GM21529 (cell line): ENCODE data around the gene PDGFD.

ENCODE experiments used
- ATAC-seq: cut with Tn5 transposase; IDR thresholded peaks from one replicate; pipeline ENCODE4 v1.9.1; 2021; ENCODE audit not compliant: unreplicated experiment

The PDGFD gene

DNA sequence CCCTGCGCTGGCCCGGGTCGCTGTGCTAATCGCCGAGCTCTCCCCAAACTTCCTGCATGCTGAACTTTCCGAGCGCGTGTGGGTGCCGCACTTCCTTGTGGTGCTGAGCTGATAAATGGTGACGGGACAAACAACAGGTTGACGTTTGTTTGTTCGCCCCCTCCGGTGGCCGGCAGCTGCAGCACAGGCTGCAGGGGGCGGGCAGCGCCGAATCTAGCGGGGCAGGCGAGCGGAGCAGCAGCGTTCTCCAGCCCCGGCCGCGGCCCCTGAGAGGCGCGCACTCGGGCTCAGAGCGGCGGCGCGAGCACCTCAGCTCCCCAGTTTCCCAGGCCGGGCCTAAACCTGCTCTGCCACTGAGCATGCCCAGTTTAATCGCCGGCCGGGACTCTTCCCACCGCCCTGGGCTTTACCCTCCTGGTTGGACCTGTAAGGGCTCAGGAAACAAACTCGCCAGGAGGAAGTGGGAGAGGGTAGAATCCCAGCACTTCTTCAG is at the start of gene PDGFD:
Gene PDGFD (minus strand): TSS at position 120 of the 493 bp plus-strand sequence.
- ATAC-seq, result peak; percentile 92

DNA sequence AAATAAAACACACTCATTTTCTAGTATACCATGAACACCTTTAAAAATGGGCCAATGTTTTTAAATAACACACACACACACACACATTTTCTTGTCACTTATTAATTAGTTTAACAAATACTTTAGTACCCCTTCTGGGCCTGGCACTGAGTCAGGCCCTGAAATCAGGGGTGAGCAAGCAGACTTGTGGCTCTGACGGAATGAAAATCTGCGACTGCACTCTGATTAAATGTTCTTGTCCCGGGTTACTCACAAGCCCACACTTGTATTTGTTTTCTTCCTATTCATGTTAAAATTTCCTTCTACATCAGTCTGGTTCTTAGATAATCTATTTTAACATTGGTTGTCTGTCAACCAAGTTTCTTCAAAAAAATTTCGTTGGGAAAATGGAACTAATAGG is 43.0 kb upstream of the PDGFD start:
- no peak for ATAC-seq

DNA sequence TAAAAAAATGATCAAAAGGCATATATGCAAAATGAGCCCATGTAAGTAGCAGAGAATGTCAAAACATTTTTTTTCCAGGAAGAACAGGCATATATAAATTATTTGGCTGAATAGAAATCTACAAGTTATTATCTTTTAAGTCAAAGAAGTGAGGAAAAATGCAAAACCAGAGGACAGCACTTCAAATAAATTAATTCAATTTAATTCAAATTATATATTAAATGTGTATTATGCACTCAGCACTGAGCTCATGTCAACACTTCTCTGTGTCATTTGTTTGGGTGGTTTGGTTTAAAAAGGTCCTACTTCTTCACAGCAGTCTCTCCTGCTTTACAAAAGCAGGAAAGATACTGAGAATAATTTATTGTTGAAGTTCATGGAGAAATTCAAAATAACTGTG is 41.9 kb upstream of the PDGFD start:
- no peak for ATAC-seq

DNA sequence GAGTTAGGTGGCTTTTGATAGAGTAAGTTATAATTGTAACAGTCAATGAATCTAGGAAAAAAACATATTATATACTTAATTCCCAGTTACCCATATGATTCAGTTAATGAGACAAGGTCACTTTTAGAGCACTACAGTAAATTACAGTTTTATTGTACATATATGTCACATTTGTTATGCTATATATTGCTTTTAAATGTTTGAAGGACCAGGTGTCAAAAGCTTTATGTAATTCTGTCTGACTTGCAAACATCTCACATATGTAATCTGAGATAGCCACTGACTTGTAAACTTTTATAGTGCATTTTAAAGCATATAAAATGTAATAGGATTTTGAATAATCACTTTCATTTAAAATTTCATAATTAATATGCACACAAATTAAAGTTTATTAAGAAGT is 36.7 kb upstream of the PDGFD start:
- ATAC-seq, result no peak

DNA sequence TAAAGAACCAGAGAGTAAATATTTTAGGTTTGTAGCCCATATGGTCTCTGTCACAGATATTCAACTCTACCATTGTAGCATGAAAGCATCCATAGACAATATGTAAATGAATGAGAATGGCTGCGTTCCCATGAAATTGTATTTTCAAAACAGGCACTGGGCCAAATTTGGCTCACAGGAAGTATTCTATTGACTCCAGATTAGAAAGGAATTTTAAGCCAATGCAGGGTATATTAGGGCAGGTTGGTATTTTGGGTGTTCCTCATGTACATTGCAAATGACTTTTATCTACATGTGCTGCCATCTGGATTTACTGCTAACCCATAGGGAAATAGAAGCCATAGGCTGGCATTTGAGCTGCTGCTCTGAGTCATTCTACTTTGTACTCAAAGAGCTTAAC is 35.1 kb upstream of the PDGFD start:
- ATAC-seq, result no peak

DNA sequence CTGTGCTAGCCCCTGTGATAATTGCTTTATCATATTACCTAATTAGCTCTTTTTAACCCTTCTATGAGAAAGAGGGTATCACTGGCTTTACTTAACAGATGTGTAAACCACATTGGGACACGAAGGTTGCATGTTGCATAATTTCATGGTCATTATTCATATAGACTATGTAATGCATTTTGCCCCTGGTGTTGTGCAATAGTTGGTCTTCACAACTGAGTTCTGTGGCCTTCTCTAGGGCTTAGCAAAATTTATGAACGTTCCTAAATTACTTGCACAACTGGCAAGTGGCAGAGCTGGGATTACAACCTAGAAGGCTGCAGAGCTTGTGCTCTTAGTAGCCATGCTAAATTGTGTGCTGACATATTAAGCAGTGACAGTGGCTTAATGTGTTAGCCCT is 34.6 kb upstream of the PDGFD start:
- no peak for ATAC-seq

DNA sequence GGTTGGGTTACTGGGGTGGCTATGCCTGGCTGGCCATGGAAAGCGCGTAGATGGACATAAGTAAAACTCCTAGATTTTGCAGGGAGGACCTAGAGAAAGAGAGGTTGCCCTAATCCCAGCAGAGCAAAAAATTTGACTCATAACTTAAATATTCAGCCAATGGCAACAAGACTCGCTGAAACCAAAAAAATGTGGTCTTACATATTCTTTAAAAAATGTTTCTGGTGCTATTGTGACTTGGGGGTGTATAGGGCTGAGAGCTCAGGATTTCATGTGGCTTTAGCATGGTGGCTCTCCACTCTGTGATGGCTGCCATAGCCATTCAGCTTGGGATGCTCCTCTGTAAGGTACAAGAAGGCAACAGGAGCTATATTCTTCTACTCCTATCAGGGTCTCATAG is 27.2 kb upstream of the PDGFD start:
- no peak for ATAC-seq

DNA sequence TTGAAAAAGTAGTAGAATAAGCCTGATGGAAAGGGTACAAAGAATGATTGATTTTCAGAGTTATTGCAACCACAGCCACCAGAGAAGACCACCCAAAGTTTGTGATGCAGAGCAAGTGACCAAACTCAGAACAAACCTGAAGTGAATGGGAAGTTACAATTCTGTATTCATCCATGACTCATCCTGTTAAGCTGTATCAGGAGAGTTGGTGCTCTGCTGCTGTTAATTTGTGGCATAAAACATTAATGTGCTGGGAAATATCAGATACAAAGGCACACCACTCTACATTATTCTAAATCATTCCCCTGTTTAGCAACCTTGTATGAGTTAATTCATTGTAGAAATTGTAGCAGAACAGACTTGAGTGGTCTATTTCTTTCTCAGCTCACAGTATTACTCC is 19.6 kb upstream of the PDGFD start:
- ATAC-seq, result no peak

DNA sequence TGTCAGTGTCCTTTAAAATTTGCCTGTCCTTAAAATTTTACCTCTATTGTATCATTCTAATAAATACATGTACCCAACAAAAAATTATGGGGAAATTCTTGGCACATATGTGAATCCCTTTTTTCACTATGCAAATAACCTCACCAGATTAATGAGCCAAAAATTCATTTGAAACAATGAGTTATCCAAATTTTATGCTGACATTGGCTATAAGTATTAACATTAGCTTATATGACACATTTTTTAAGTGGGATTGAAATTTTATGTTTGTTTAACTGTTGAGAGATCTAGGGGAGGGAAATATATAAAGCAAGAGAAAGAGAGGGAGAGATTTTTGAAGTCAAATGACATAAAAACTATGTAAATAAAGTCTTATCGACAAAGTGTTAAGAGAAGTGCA is 11.8 kb upstream of the PDGFD start:
- ATAC-seq, result no peak

DNA sequence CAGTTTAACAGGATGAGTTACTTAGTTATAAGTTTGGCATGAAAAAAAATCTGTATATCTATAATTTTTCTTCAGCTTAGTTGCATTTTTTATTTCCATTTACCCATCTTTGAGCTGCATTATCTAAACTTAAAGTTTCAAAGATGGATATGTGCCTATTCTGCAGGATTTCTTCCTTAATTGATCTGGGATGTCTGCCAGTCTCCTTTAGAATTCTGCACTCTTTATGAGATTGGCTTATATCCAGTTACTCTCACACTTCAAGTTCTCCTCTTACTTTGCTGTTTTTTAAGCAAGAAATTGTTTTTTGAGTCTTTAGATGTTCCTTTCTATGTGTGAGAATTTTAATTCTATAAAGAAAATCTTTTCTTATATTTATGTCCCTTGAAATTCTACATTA is 5.1 kb upstream of the PDGFD start:
- no peak for ATAC-seq

DNA sequence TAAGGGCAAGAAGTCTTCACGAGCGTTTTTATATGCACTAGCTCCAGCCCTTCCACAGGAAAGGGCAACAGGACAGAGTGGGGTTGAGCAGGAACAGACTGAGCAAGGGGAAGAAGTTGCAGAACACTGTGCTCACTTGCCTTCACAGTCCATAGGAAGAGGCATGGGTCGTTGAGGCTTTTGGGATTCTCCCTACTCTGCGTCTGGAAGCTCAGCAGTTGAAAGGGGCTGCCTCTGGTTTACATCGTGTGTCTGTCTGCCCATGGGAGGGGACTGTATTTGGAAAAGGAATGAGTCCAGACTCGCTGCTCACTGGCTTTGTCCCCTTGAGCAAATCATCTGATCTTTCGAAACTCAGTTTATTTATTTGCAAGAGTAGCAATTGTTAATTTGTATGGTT is 1.1 kb upstream of the PDGFD start:
- ATAC-seq, result no peak

DNA sequence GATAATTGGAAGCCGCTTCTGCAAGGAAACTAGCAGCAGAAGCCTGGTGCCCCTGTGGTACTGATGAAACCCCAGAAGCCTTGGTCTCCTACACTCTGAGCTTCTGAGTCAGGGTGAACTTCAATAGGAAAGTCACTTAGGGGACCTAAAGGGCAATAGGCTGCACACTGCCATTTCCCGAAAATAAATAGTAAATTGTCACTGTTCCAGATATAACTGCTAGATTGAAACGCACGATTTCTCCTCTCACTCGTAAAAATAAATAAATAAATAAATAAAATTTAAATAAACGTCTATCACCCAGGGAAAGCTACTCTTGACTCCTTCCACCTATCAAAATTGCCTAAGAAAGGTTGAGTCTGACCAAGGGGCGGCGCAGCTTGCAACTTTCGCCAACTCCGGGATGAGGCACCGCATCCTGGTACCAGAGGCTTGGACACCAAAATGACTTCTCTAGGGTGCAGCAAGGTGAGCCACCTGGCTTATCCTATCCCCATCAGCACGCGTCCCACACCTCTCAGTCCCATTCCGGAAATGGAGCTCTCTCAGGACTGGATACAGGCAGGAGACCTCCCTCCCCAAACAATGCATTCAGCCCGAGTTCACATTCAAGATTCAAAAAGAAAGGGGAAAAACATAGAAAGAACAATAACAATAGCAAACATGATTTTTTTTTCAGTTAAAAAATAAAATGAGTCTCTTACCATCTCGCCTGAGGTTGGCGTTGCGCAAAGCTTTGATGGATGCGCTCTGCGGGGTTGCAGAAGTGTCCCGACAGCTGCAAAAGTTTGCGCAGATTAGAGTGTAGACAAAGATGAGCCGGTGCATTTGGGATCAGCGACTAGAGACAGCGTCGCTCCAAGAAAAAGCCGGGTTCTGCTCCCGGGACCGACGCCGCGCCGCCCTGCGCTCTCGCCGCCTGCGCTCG is 583 bp downstream of the PDGFD start:
- ATAC-seq, result peak; percentile 26

DNA sequence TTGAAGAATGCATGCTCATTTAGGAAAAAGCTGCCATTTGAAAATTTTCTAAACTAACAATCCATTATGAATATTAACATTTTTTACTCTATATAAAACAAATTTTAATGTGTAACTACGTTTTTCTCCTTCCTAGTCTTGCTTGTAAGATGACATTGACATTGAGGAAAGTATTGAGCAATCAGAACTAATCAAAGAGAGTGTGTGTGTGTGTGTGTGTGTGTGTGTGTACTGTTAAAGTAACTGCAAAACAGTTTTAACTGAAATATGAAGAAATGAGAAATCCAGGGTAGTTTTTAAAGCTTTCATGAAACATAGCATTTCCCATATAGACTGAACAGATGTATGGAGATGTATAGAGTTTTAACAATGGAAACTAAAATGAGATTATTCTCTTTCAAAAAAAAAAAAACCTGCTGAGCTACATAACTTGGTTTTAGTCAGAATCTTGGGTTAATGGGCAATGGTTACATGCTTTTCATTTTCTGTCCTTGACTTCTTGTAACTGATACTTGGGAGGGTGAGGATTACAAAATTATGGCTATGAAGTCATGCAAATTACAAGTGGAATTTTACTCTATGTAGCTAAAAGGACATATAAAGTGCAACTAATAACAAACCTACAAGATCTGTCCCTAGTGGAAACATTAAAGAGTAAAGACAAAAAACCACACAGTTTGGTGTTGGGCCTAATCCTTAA is 2.0 kb downstream of the PDGFD start:
- no peak for ATAC-seq

DNA sequence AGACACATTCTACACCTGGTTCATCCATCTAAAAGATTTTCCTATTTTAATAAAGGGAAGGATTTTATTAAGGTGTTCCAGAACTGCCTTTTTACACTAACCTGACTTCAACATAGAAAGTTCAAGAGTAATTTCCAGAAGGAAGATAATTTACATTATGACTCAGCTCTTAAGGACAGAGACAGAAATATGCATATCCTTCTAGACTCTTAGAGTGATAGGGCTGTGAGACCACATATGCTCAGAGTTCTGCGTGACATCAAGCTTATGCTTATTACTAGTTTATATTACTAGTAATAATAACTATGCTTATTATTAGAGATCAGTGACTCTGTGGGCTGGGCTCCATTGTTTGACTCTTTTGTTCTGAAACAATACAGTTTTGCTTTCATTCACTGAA is 4.6 kb downstream of the PDGFD start:
- ATAC-seq, result no peak

DNA sequence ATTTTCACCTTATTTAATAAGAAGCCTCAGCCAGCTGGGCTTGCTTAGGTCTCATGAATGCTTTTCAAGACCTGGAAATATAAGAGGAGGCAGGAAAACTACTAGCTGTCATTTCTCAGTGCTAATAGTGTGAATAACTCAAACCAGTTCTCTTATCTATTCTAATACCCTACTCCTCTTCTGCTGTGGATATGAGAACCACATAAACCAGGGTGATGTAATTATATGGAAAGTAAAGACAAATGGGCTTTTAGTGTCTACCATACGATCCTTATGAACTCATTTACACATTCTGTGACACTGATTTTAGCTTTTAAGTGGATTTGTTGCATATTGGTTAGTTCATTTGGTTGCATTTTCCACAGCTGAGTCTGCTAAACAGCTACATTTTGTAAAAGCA is 8.6 kb downstream of the PDGFD start:
- ATAC-seq, result no peak

DNA sequence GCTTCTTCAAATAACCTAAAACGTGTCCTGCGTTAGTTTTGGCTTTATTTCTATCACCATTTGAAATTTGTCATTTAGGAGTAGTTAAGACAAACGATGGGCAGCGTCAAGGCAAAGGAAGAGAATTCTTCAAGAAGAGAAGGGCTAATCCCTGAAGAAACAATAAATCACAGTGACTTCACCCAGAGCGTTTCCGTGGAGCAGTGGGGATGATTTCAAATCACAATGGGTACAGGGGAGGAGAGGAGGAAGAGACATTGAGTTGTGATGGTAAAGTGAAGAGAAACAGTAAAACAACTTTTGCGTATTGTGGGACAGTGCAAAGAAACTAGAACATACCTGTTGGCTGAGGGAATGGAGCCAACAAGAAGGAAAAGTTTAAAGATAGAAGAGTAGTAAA is 9.7 kb downstream of the PDGFD start:
- ATAC-seq, result no peak

DNA sequence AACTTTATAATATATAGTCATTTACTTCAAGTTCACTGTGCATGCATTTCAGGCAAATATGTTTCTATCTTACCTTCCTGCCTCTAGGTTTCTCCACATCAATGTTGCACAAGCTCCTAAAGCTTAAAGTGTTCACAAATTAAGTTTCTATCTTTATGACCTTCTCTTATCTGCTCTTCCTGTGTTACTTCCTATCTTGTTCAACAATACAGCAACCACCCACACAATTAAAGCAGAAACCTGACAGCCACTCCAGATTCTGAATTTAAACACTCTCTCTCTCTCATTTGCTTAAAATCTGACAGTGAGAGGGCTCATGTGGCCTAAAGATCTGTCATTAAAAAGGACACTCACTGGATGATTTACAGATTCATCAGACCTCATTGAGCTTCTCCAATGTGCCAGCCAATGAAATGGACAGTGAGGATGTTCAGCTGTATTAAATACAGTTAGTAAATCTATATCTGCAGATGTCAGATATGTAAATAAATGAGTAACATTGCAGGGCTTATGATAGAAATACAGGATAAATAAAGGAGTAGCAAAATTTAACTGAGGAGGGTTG is 10.9 kb downstream of the PDGFD start:
- no peak for ATAC-seq

DNA sequence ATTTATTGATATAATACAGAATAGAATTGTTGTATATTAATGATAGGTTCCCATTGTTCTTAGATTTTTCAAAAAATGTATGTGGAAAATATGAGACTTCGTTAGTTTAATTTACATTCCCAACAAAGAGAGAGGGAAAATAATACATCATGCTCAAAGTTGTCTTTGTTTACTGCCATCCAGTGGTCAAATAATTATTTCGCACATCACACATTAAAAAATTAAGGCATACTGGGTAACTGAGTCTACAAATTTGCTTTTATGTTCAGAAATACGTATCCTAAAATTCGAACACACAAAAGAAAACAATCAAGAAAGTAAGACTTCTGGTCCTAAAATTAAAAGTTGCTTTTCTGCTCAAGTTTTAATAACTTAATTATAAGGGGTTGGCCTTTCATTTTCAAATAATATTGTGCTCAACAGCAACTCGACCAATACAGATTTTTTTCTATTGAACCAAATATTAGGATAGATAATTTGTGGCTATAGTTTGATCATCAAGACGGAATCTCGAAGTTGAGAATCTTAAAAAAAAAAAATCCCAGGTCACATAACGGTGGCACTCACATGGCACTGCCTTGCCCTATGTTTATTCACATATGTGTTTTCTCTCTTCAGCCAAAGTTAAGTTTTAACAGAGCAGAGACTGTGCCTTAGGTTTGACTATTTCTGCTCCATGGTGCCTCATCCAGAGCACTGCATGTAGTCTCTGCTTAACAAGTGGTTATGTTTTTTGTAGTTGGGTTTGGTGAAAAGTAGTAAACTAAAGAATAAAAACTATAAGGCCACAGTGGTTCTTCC is 12.3 kb downstream of the PDGFD start:
- ATAC-seq, result no peak

DNA sequence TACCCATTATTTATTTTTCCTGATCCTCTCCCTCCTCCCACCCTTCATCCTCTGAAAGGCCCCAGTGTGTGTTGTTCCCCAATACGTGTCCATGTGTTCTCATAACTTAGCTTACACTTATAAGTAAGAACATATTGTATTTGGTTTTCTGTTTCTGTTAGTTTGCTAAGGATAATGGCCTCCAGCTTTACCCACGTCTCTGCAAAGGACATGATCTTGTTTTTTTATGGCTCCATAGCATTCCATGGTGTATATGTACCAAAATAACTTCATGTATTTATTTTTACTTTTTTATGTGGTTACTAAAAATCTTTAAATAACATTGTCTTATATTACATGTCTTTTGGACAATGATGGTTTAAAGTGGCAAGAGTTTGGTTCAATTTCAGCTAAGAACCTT is 15.2 kb downstream of the PDGFD start:
- no peak for ATAC-seq

DNA sequence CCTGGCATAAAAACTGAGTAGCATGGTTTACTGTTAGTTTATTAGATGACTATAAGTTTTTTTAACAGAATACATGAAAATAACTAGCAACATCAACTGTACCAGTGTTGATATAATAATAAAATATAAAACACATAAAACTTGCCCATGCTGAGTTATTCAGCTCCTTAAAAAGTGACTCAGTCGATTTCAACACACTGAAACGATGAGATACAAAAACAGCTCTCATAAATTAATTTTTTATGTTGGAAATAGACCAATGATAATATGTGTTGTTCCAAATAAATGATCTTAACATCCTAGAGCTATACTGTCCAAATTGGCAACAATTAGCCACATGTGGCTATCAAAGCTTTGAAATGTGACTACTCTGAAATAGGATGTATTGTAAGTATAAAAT is 15.9 kb downstream of the PDGFD start:
- ATAC-seq, result no peak

DNA sequence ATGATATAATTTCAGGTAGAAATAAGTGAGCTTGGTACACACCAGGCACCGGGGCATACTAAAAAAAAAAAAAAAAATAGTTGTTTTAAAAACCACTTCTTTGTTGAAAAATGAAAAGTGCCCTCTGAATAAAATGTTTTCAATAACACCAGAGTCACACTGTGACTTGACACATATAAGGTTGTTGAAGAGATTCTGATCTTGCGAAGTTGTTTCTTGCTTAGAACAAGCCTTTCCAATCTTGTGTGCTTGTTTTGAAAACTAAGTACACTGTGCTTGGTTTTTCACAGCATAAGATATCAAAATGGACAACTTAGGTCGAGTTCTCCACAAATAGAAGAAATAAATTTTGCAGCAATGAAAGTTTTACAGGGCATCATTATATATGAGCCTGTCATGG is 17.0 kb downstream of the PDGFD start:
- ATAC-seq, result no peak
